Cardiac muscle cell (in vitro differentiated cells and primary cell): ENCODE data around the gene SH3BP2. TPM values are rescaled to one million over a fixed set of nuclear protein-coding genes. Genes with fewer than 3 reads are reported as not detected.
A peak's percentile ranks its signal among the peaks of the same experiment; 100 is the strongest.

Source experiments
- DNase-seq, 2 donors: peaks; one replicate each; pipeline versions ENCODE4 v3.0.0 to v3.0.0-alpha.2; 2010 to 2017; ENCODE audit warnings: low read depth in 1 of 2, low spot score in 1 of 2
- H3K27ac ChIP-seq: fragments of 200-600 bp; sonication (generic); 2 replicates; pipeline ENCODE4 v1.5.1; 2016
- H3K27me3 ChIP-seq: fragments of 200-600 bp; sonication (generic); 2 replicates; pipeline ENCODE4 v1.6.0; 2016; ENCODE audit warnings: control low read depth
- H3K36me3 ChIP-seq: fragments of 200-600 bp; sonication (generic); 2 replicates; pipeline ENCODE4 v1.5.1; 2016; ENCODE audit warnings: control low read depth
- H3K4me1 ChIP-seq: fragments of 200-600 bp; sonication (generic); 2 replicates; pipeline ENCODE4 v1.8.1; 2017; ENCODE audit warnings: low read depth, mild to moderate bottlenecking, mixed run types
- H3K4me3 ChIP-seq: fragments of 200-600 bp; sonication (generic); 2 replicates; pipeline ENCODE4 v1.5.1; 2016; ENCODE audit warnings: mild to moderate bottlenecking
- H3K9me3 ChIP-seq: fragments of 200-600 bp; sonication (generic); 2 replicates; pipeline ENCODE4 v1.5.1; 2017; ENCODE audit warnings: low read depth, mild to moderate bottlenecking, control low read depth
- polyA plus RNA-seq: library from polyadenylated mRNA; unstranded; fragments of >200 nt; fragmentation: Nextera tagmentation; extraction: Ambion mirVana; gene quantifications from 2 replicates; pipeline ENCODE4 v1.2.1, GENCODE V29; 2016
- total RNA-seq: library from RNA; depleted of rRNA; stranded (reverse); fragments of >200 nt; gene quantifications from 2 replicates; pipeline ENCODE4 v1.2.3, GENCODE V29; 2016
- TF ChIP-seq, protein P1 (sequence below): IDR thresholded peaks from 2 replicates; pipeline ENCODE4 v1.5.1; 2012; ENCODE audit warnings: low read depth, mild to moderate bottlenecking, low read length

SH3BP2 gene
- total and polyA plus RNA-seq, 2 experiments from 2014 or later = 8.5 to 31.7 TPM

DNA sequence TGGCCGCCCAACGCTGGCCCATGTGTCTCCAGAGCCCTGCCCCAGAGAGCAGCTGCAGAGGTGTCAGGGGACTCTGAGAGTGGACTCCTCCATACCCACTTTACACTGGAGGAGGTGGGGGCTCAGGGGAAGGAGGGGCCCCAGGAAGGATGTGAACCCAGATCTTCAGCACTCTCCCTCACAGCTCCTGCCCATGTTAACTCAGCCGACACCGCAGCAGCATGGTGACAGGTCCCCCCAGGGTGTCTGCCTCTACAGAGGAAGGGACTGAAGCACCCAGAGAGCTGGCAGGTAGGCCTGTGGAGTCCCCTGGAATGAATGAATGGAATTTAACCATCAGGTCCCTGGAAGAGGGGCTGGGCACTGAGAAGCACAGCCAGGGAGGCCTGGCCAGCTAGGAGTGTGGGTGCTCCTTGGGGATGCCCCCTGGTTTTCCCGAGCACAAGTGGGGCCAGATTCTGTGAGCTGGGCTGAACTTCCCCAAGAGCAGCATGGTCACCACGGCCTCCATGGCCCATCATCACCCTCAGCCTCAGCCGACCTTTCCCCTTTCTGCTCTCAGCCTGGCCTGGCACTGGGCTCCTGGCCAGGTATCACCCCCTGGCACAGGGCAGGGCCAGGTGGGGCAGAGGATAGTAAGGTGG lies 21.9 kb downstream of the SH3BP2 start:
- TF ChIP-seq, protein P1, sequence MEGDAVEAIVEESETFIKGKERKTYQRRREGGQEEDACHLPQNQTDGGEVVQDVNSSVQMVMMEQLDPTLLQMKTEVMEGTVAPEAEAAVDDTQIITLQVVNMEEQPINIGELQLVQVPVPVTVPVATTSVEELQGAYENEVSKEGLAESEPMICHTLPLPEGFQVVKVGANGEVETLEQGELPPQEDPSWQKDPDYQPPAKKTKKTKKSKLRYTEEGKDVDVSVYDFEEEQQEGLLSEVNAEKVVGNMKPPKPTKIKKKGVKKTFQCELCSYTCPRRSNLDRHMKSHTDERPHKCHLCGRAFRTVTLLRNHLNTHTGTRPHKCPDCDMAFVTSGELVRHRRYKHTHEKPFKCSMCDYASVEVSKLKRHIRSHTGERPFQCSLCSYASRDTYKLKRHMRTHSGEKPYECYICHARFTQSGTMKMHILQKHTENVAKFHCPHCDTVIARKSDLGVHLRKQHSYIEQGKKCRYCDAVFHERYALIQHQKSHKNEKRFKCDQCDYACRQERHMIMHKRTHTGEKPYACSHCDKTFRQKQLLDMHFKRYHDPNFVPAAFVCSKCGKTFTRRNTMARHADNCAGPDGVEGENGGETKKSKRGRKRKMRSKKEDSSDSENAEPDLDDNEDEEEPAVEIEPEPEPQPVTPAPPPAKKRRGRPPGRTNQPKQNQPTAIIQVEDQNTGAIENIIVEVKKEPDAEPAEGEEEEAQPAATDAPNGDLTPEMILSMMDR = no peak
- no peak overlapping the region for H3K4me3 ChIP-seq
- H3K27ac ChIP-seq = no peak overlapping the region
- peaks cover 9% of the 10 kb centered on the region for H3K4me1 ChIP-seq
- H3K36me3 ChIP-seq = no peaks in the 10 kb centered on the region
- DNase-seq = no peak
- H3K9me3 ChIP-seq = no peaks in the 10 kb centered on the region
- no peaks in the 10 kb centered on the region for H3K27me3 ChIP-seq

DNA sequence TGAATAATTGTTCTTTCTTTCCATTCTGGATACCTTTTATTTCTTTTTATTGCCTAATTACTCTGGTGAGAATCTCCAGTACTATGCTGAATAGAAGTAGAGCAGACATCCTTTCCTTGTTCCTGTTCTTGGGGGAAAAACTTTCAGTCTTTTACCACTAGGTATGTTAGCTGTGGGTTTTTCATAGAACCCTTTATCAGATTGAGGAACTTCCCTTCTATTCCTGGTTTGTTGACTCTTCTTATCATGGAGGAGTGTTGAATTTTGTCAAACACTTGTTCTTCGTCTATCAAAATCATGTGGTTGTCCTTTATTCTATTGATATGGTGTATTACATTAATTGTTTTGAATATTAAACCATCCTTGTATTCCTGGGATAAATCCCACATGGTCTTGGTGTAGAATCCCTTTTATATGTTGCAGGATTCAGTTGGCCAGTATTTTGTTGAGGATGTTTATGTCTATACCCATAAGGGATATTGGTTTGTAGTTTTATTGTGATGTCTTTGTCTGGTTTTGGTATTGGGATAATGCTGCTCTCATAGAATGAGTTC lies 23.6 kb downstream of the SH3BP2 start:
- Histone ChIP-seq H3K36me3 (no peaks in the 10 kb centered on the region), H3K4me3 (no peak overlapping the region), H3K4me1 (peaks cover 9% of the 10 kb centered on the region), H3K9me3 (no peaks in the 10 kb centered on the region), H3K27me3 (no peaks in the 10 kb centered on the region), H3K27ac (no peak overlapping the region)
- TF ChIP-seq, protein P1 = no peak
- no peak for DNase-seq

DNA sequence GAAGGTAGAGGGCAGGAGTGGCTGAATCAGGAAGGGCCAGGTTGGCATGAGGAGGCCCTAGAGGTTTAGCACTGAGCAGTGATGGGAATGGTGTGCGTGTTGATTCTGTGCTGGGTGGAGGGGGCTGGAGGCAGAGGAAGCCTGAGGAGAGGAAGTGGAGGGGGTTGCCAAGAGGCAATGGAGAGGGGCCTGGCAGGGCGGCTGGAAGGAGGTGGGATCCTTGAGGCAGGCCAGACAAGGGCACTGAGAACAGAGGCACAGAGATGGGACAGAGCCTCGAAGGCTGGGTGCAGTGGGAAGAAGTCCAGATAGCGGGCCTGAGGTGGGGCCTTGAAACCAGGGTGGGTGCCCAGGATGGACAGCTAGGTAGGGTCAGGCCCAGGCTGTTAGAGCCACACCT lies 24.3 kb downstream of the SH3BP2 start:
- peaks cover 5% of the 10 kb centered on the region for H3K4me1 ChIP-seq

DNA sequence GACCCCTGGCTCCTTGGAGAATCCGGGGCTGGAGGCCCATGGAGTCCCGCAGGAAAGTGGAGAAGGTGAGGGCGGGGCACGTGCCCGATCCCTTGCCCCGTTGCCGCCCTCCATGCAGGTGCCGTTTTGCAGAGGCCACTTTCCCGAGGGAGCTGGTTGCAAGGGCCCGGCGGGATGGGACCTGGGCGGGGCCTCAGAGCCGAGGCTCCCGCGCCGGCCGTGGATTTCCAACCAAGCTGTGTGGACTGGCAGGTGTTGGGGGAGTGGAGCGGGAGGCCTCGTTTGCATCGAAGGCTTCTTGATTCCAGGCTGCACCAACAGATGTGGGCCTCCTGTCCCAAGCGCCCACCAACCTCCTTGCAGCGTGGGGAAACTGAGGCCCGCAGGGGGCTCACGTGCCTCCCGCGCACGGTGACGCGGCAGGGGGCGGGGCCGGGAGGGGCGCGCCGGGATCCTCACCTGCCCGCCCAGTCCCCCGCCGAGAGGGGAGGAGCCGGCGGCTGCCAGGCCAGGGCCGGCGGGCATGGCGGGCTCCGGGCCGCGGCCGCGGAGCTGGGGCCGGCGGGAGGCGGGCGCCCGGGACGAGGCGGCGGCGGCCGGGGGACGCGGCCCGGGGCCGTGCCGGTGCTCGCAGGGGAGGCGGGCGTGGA lies 24.9 kb downstream of the SH3BP2 start:
- DNase-seq = peak; percentile 15 to 64
- H3K4me1 ChIP-seq = no peaks in the 10 kb centered on the region
- TF ChIP-seq, protein P1 = no peak
- no peaks in the 10 kb centered on the region for H3K27me3 ChIP-seq
- H3K27ac ChIP-seq = no peak overlapping the region
- no peaks in the 10 kb centered on the region for H3K9me3 ChIP-seq
- H3K36me3 ChIP-seq = no peaks in the 10 kb centered on the region
- peak overlapping the region; percentile 51 for H3K4me3 ChIP-seq

More for the DNA sequence above, 24.3 kb downstream of the SH3BP2 start:
- no peaks in the 10 kb centered on the region for H3K36me3 ChIP-seq
- no peaks in the 10 kb centered on the region for H3K9me3 ChIP-seq
- no peaks in the 10 kb centered on the region for H3K27me3 ChIP-seq
- no peak overlapping the region for H3K4me3 ChIP-seq
- TF ChIP-seq, protein P1 = no peak
- DNase-seq = no peak
- no peak overlapping the region for H3K27ac ChIP-seq

DNA sequence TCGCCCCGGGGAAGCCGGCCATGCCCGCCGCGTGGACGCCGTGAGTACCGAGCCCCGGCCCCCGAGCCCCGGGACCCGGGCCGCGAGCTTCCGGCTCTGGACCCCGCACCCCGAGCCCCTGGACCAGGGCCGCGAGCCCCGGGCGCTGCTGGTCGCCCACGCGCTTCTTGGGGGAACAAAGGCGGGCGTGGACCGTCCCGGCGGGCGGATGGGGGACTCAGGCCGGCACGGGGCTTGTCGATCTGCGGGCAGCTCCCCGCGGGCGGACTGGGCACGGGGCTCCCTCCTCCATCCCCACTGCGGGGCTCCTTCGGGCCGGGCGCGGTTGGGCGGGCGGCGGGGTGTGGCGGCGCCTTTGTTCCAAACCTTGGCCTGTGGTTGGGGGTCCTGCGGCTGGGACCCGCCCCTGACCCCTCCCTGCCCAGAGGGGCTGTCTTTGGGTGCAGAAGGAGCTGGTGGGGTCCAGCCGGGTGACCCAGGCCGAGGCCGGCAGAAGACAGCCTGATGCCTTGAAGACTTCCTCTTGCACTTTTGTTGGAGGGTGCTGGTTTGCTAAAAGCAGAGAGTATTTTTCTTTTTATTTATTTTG lies 25.6 kb downstream of the SH3BP2 start:
- no peaks in the 10 kb centered on the region for H3K4me1 ChIP-seq
- H3K27ac ChIP-seq = no peak overlapping the region

More for the DNA sequence above, 25.6 kb downstream of the SH3BP2 start:
- TF ChIP-seq, protein P1 = no peak
- Histone ChIP-seq H3K4me3 (peak overlapping the region; percentile 51), H3K27me3 (no peaks in the 10 kb centered on the region), H3K36me3 (no peaks in the 10 kb centered on the region), H3K9me3 (no peaks in the 10 kb centered on the region)
- peak in 1 of 2 donors; percentile 32 for DNase-seq
